NCI-H146 treated with DMSO at 0.1 percent for 48 hours (cell line): ENCODE data around the gene YAF2.
A peak's percentile ranks its signal among the peaks of the same experiment; 100 is the strongest.

ENCODE experiments used
- DNase-seq: peaks from one replicate; lab custom pipeline; 2025; ENCODE audit not compliant: unreplicated experiment; lab: John Stamatoyannopoulos, UW

YAF2 gene

DNA sequence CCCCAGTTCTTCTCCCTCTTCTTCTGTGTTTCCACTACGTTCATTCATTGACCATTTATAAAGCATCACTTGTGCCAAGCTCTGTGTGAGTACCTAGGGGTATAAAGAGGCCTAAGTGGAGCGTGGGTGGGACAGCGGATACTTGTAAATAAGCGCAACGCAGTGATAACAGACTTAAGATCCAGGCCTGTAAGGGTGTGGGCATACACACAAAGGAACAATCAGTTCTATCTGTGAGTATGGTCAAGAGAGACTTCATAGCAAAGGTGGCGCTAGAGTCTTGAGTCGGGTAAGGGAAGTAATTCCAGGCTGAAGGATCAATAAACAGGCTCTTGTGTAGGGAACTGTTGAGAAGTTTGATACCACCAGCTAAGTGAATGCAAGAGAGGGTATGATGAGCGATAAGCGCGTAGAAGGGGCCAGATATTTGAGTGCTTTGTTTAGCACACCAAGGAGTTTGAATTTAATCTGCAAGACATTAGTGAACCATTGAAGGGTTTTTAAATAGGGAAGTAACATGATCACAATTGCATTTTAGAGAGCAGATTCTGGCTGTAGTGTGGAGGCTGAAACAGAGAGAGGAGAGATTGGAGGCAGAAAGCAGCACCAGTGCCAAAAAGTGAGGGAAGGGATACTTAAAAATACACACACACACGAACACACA lies 92.4 kb downstream of the YAF2 start:
- DNase-seq = no peak

- no peak for DNase-seq
Measured at GRCh38 chr12:42145197-42145549, 92.9 kb downstream of the YAF2 start.

DNA sequence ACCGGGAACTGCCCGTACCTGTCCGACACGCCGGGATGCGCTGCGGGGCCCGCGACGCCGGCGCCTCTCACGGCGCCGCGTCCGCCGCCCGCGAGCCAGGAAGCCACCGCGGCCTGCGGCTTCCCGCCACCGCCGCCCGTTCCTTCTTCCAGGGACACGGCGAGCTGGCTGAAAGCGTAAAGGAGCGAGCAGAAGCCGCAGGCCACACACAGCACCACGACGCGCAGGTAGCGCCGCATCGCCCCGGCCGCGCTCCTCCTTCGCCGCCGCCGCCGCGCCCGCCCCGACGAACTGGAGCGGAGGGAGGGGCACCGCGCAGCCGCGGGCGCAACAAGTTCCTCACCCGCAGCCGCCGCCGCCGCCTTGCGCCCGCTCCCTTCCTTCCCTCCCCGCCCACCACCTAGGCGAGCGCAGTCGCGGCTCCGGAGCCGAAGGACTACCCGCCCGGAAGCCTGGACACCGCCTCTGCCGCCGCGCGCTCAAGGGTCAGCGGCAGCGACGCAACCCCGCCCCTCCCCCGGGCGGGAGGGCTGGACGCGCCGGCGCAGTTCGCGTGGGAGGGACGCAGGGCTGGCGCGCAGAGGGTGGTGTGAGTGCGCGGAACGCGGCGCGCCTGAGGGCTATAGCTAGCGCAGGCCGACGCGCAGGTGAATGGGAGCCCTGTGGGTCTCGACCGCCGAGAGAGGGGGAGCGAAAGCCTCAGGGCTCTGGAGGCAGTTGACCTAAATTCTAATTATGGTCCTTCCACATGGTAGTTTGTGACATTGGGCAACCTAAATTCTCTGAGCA lies 93.4 kb downstream of the YAF2 start, which contains the start of gene GXYLT1:
Gene GXYLT1, minus strand, starts transcription at position 467 of the 789 bp plus-strand sequence. Its CDS starts 228 bp downstream, at position 239.
- peak; percentile 93 for DNase-seq

DNA sequence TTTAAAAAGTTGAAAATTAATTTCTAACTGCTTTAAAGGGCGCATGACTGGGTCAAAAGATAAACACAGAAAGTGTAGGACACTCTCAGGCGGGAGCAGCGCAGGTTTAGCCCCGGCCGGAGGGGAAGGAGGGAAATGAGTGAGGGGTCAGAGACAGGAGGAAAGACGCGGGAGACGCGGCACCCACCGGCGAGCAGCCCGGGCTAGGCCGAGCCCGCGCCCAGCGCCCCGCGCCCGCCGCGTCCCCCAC lies 94.0 kb downstream of the YAF2 start:
- DNase-seq = no peak

DNA sequence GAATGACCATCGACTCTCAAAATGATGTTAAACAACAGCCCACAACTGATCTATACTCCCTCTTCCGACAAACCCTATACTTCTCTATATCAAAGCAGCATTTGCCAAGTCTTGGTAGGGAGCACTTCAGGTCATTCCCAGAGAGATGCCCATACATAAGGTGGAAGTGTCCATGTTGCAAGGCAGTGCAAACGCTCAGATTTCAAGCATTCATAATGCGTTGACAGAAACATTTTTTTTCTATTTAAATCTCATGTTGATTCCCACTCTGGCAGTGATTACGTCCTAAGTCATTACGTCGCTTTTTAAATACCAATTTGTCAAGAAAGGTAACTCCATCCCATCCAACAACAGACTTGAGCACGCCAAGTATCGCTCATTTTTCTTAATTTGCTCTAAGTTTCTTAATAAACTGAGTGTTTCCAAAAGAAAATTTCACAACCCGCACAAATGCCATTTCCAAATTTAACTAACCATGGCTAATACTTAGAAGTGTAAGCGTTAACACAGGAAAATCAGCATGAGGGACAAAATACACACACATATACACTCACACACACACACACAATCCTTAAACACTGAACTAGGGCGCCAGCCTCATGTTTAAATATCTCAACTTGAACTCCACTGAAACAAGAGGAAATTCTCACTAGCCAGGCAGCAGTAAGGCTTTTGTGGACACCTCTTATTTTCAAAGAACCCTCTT lies 94.4 kb downstream of the YAF2 start:
- DNase-seq = peak; percentile 14

GRCh38 chr12:42141981-42142606 lies 96.0 kb downstream of the YAF2 start:
- DNase-seq = no peak

- no peak for DNase-seq
Measured at GRCh38 chr12:42140901-42141300, 97.1 kb downstream of the YAF2 start.

DNA sequence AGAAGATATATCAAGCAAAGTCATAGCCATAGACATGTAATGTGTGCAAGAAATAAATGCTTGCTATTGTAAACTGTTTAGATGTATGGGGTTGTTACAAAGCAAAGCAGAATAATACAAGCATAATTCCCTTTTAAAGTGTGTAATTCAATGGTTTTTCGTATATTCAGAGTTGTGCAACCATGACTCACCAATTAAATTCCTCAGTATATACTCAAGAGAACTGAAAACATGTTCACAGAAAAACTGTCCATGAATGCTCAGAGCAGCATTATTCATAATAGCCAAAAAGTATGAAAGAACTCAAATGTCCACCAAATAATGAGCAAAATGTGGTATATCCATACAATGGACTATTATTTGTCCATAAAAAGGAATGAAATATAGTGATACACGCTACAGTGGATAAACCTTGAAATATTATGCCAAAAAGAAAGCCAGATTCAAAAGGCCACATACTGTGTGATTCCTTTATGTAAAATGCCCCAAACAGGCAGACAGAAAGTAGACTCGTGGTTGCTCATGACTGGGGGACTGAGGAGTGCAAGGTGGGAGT lies 102.7 kb downstream of the YAF2 start:
- DNase-seq = no peak

- DNase-seq = no peak
Measured at GRCh38 chr12:42130672-42131402, 107.2 kb downstream of the YAF2 start.

DNA sequence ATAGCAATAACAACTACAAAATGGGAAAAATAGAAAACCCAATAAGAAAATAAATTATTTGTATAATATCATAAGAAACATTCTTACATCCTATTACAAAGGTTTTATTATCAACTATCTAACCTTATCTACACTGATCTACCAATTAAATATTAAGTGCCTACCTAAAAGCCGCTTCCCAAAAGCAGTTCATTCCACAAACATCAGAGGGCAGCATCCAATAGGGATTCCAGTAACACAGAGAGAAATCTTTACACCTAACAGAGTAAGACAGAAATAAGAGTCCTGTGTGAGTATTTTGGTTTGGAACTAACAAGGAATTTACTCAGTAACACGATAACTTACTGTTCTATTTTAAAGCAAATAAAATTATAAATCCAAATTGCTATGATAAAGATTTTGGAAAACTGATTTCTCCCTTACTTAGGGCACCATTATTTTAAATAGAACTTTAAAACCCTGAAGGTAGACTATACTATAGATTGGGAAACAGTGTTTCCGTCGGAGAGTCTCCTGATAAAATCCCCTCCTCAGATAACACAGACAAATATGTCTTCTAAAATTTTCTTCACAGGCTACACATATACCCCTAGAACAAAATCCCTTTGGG lies 108.3 kb downstream of the YAF2 start:
- peak; percentile 58 for DNase-seq

- DNase-seq = no peak
Measured at GRCh38 chr12:42128888-42129287, 109.2 kb downstream of the YAF2 start.

- DNase-seq = no peak
Measured at GRCh38 chr12:42128327-42128726, 109.7 kb downstream of the YAF2 start.

- DNase-seq = no peak
Measured at GRCh38 chr12:42126963-42127362, 111.1 kb downstream of the YAF2 start.

GRCh38 chr12:42125388-42125767 lies 112.7 kb downstream of the YAF2 start:
- DNase-seq = no peak

GRCh38 chr12:42124764-42125387 lies 113.2 kb downstream of the YAF2 start:
- DNase-seq = no peak

DNA sequence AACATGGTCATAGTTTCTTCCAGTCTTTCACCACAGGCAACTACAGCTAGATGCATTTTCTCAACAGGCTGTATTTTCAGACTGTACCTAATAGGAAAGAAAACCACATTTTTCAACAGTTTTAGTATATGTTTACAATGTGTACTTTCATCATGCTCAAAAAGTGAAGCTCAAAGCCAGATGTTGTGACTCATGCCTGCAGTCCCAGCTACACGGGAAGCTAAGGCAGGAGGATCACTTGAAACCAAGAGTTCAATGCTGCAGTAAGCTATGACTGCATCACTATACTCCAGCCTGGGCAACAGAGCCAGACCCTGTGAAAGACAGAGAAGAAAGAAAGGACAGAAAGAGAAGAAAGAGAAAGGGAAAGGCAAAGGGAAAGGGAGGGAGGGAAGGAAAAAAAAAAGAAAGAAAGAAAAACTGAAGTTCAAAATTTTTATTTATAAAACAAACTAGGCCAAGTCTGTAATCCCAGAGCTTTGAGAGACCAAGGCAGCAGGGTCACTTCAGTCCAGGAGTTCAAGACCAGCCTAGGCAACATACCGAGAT lies 118.9 kb downstream of the YAF2 start:
- no peak for DNase-seq

GRCh38 chr12:42118136-42118879 lies 119.7 kb downstream of the YAF2 start:
- no peak for DNase-seq

- DNase-seq = no peak
Measured at GRCh38 chr12:42109031-42109430, 129.0 kb downstream of the YAF2 start.
